Peyer's patch (tissue), 4 donors: ENCODE results near the gene HMGXB3. TPM values are rescaled to one million over a fixed set of nuclear protein-coding genes. Genes with fewer than 3 reads are reported as not detected.
A peak's percentile ranks its signal among the peaks of the same experiment; 100 is the strongest.

Source experiments
- DNase-seq, 3 donors: peaks; one replicate each; pipeline ENCODE4 v3.0.0-alpha.2; 2017 to 2019
- H3K27ac ChIP-seq, 4 donors: fragments of 200-600 bp; sonication (generic); one replicate each; pipeline ENCODE4 v1.5.1; 2016 to 2019
- H3K27me3 ChIP-seq, 2 donors: fragments of 200-600 bp; sonication (generic); one replicate each; pipeline ENCODE4 v1.5.1; 2019
- H3K36me3 ChIP-seq, 3 donors: fragments of 200-600 bp; sonication (generic); one replicate each; pipeline ENCODE4 v1.5.1; 2016 to 2019
- H3K4me1 ChIP-seq, 4 donors: fragments of 200-600 bp; sonication (generic); one replicate each; pipeline ENCODE4 v1.5.1; 2016 to 2019
- H3K4me3 ChIP-seq, 4 donors: fragments of 200-600 bp; sonication (generic); 1 replicate in 3 of 4; 2 replicates in 1 of 4; pipeline ENCODE4 v1.5.1; 2016 to 2019; ENCODE audit warnings: mild to moderate bottlenecking in 1 of 4
- H3K9me3 ChIP-seq, 4 donors: fragments of 200-600 bp; sonication (generic); one replicate each; pipeline ENCODE4 v1.5.1; 2016 to 2019; ENCODE audit warnings: mild to moderate bottlenecking in 1 of 4
- POLR2A ChIP-seq, 2 donors: fragments of 450-650 bp; IDR thresholded peaks; one replicate each; pipeline ENCODE4 v1.5.1; 2017; ENCODE audit warnings: antibody characterized with exemption in 2 of 2, mild to moderate bottlenecking in 2 of 2, moderate library complexity in 2 of 2
- total RNA-seq, 4 donors: library from RNA; depleted of rRNA; stranded (reverse); fragments of >200 nt; gene quantifications; one replicate each; pipeline ENCODE4 v1.1.0, GENCODE V29; 2016
- TF ChIP-seq, protein P1 (sequence below), 6 experiments: fragments of 450-650 bp in 4 of 6; fragments of 200-600 bp in 2 of 6; sonication (generic) in 1 of 6; IDR thresholded peaks; one replicate each; pipeline ENCODE4 v1.5.1; 2017 to 2019; ENCODE audit warnings: antibody characterized with exemption in 6 of 6, mild to moderate bottlenecking in 3 of 6, moderate library complexity in 1 of 6

Gene HMGXB3
- total RNA-seq, 4 donors from 2014 or later, result 24.3 to 45.0 (median 41.4) TPM

DNA sequence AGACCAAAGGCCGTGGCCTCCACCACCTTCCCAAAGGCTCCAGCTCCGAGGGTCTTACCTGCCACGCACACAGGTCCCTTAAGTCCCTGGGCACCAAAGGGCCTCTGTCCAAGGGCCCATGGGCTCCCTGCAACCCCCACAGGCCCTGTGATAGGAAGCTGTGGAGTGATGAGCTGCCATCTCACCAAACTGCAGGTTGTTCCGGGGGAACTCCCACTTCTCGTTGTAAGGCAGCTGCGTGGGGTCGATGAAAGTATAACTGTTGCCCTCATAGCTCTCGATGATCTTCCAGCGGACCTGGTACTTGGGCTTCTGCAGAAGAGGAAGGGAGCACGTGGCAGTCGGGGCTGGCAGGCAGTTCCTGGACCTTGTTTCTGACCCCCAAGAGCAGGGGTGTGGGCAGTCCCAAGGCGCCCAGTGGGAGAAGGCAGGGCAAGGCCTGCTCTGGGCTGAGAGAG, 61.0 kb downstream of the HMGXB3 start:
- peak in 1 of 3 donors; percentile 22 for DNase-seq
- no peak overlapping the region for H3K27ac ChIP-seq
- no peak overlapping the region for H3K4me3 ChIP-seq
- H3K9me3 ChIP-seq, result no peaks in the 10 kb centered on the region
- no peaks in the 10 kb centered on the region for H3K36me3 ChIP-seq
- TF ChIP-seq, protein P1, sequence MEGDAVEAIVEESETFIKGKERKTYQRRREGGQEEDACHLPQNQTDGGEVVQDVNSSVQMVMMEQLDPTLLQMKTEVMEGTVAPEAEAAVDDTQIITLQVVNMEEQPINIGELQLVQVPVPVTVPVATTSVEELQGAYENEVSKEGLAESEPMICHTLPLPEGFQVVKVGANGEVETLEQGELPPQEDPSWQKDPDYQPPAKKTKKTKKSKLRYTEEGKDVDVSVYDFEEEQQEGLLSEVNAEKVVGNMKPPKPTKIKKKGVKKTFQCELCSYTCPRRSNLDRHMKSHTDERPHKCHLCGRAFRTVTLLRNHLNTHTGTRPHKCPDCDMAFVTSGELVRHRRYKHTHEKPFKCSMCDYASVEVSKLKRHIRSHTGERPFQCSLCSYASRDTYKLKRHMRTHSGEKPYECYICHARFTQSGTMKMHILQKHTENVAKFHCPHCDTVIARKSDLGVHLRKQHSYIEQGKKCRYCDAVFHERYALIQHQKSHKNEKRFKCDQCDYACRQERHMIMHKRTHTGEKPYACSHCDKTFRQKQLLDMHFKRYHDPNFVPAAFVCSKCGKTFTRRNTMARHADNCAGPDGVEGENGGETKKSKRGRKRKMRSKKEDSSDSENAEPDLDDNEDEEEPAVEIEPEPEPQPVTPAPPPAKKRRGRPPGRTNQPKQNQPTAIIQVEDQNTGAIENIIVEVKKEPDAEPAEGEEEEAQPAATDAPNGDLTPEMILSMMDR (IDR thresholded peaks at IDR 0.05), result no peak
- TF ChIP-seq POLR2A (IDR thresholded peaks at IDR 0.05), result no peak
- no peaks in the 10 kb centered on the region for H3K4me1 ChIP-seq
- H3K27me3 ChIP-seq, result no peaks in the 10 kb centered on the region

- no peak for TF ChIP-seq POLR2A (IDR thresholded peaks at IDR 0.05)
- TF ChIP-seq, protein P1 (IDR thresholded peaks at IDR 0.05), result no peak
Measured at GRCh38 chr5:150062216-150062922, 61.8 kb downstream of the HMGXB3 start.

GRCh38 chr5:150063638-150064037, 63.1 kb downstream of the HMGXB3 start:
- peak in 1 of 3 donors; percentile 41 for DNase-seq
- no peak overlapping the region for H3K4me3 ChIP-seq
- H3K27me3 ChIP-seq, result no peaks in the 10 kb centered on the region
- no peaks in the 10 kb centered on the region for H3K4me1 ChIP-seq
- no peak overlapping the region for H3K27ac ChIP-seq
- no peaks in the 10 kb centered on the region for H3K9me3 ChIP-seq
- TF ChIP-seq POLR2A (IDR thresholded peaks at IDR 0.05), result no peak
- TF ChIP-seq, protein P1 (IDR thresholded peaks at IDR 0.05), result no peak
- H3K36me3 ChIP-seq, result no peaks in the 10 kb centered on the region

More at GRCh38 chr5:150062216-150062922, 61.8 kb downstream of the HMGXB3 start:
- H3K4me1 ChIP-seq, result no peaks in the 10 kb centered on the region
- DNase-seq, result no peak
- H3K4me3 ChIP-seq, result no peak overlapping the region
- H3K27ac ChIP-seq, result no peak overlapping the region
- H3K9me3 ChIP-seq, result no peaks in the 10 kb centered on the region
- no peaks in the 10 kb centered on the region for H3K27me3 ChIP-seq
- no peaks in the 10 kb centered on the region for H3K36me3 ChIP-seq

GRCh38 chr5:150064681-150065220, 64.2 kb downstream of the HMGXB3 start:
- peak in 1 of 3 donors; percentile 30 for DNase-seq
- H3K4me1 ChIP-seq, result no peaks in the 10 kb centered on the region
- H3K27ac ChIP-seq, result no peak overlapping the region
- TF ChIP-seq, protein P1 (IDR thresholded peaks at IDR 0.05), result no peak
- no peak for TF ChIP-seq POLR2A (IDR thresholded peaks at IDR 0.05)
- no peaks in the 10 kb centered on the region for H3K27me3 ChIP-seq
- no peaks in the 10 kb centered on the region for H3K9me3 ChIP-seq
- H3K36me3 ChIP-seq, result no peaks in the 10 kb centered on the region
- H3K4me3 ChIP-seq, result no peak overlapping the region

DNA sequence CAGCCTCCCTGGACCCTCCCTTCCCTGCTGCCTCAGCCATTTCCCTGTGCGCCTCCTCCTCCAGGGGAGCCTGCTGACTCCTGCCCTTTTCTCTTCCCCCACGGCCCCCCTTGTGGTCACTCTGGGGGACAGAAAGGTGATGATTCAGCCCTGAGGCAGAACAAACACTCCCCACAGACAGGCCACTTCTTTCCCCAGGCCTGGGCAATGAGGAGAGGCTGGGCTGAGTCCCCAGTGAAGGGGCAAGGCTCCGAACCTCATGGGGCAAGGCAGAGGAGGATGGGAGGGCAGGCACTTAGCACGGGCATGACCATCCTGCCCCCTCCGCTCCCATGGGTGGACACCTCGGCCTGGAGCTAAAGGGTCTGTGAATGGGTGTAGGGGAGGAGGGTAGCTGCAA, 64.8 kb downstream of the HMGXB3 start:
- no peaks in the 10 kb centered on the region for H3K4me1 ChIP-seq
- H3K27me3 ChIP-seq, result no peaks in the 10 kb centered on the region
- no peaks in the 10 kb centered on the region for H3K9me3 ChIP-seq
- no peak for TF ChIP-seq POLR2A (IDR thresholded peaks at IDR 0.05)
- TF ChIP-seq, protein P1 (IDR thresholded peaks at IDR 0.05), result no peak
- DNase-seq, result no peak
- H3K27ac ChIP-seq, result no peak overlapping the region
- no peaks in the 10 kb centered on the region for H3K36me3 ChIP-seq
- H3K4me3 ChIP-seq, result no peak overlapping the region
